K562 (cell line): ENCODE measurements around the gene TSC1. TPM values are rescaled to one million over a fixed set of nuclear protein-coding genes. Genes with fewer than 3 reads are reported as not detected.

Experiments used
- ATAC-seq: fragments of 200-7000 bp; cut with Tn5 transposase; 3 replicates; pipeline ENCODE4 v1.9.1; 2020; ENCODE audit warnings: moderate library complexity
- BruUV-seq: library from RNA; stranded (reverse); fragments of 400-500 nt; replicated peaks from 2 replicates; lab custom pipeline; 2021; lab: Mats Ljungman, UMichigan
- CTCF ChIA-PET: fragments of 300-600 bp; formaldehyde crosslinking; extraction: SDS; loops from one replicate; lab custom pipeline; 2021; ENCODE audit warnings: low intra/inter-chr PET ratio; lab: Yijun Ruan, JAX
- POLR2A ChIA-PET: fragments of 300-600, 350-650 bp; sonication (Branson Sonifier 250); formaldehyde crosslinking; extraction: SDS; loops from one replicate; lab custom pipeline; 2021; ENCODE audit warnings: antibody characterized with exemption, inconsistent platforms; lab: Yijun Ruan, JAX
- DNase-seq, 4 experiments: peaks; one replicate each; pipeline versions ENCODE4 v3.0.0 to v3.0.0-alpha.2; 2011 to 2018; ENCODE audit warnings: low spot score in 3 of 4, mixed read lengths in 3 of 4; ENCODE audit errors: extremely low read depth in 1 of 4
- FAIRE-seq: peaks from 2 replicates; lab custom pipeline; 2011; peaks lifted over from hg19 to GRCh38; lab: Jason Lieb, UNC
- H2AFZ ChIP-seq: 2 replicates; pipeline ENCODE4 v1.6.0; 2011; ENCODE audit warnings: low read depth, low read length, control low read depth, inconsistent platforms
- H3K27ac ChIP-seq: fragments of 200-600 bp; 3 replicates; pipeline ENCODE4 v1.8.0; 2011; ENCODE audit warnings: low read depth, mild to moderate bottlenecking, control low read depth, inconsistent platforms, low read length, moderate library complexity, mixed read lengths; ENCODE audit errors: extremely low read depth
- H3K27me3 ChIP-seq, 2 experiments: fragments of 300-600 bp in 1 of 2; 2 replicates in 1 of 2; 3 replicates in 1 of 2; pipeline versions ENCODE4 v1.6.0 to v1.8.0; 2011; ENCODE audit warnings: inconsistent platforms in 2 of 2, low read length in 2 of 2, mild to moderate bottlenecking in 1 of 2, mixed read lengths in 1 of 2, moderate library complexity in 1 of 2; ENCODE audit not compliant: control insufficient read depth in 2 of 2, insufficient read depth in 2 of 2
- H3K36me3 ChIP-seq: fragments of 300-600 bp; 3 replicates; pipeline ENCODE4 v1.8.0; 2011; ENCODE audit warnings: mild to moderate bottlenecking, low read length, inconsistent platforms; ENCODE audit not compliant: control insufficient read depth, insufficient read depth
- H3K4me1 ChIP-seq, 2 experiments: fragments of 200-600 bp in 1 of 2; replicated peaks in 1 of 2; 2 replicates in 1 of 2; 3 replicates in 1 of 2; pipeline versions ENCODE4 v1.5.1 to v1.8.0; 2011; ENCODE audit warnings: inconsistent platforms in 2 of 2, low read length in 2 of 2, mild to moderate bottlenecking in 1 of 2, mixed read lengths in 1 of 2, moderate library complexity in 1 of 2; ENCODE audit not compliant: control insufficient read depth in 2 of 2, insufficient read depth in 2 of 2
- H3K4me2 ChIP-seq: 2 replicates; pipeline ENCODE4 v1.6.1; 2011; ENCODE audit warnings: low read length, control low read depth, inconsistent platforms, mixed read lengths; ENCODE audit not compliant: insufficient read depth
- H3K4me3 ChIP-seq: fragments of 200-600 bp; sonication (generic), shearing (Covaris generic); 2 replicates; pipeline ENCODE4 v1.5.1; 2016; ENCODE audit warnings: control low read depth, inconsistent platforms
- H3K79me2 ChIP-seq: fragments of 200-600 bp; 3 replicates; pipeline ENCODE4 v1.8.0; 2011; ENCODE audit warnings: low read length, inconsistent platforms; ENCODE audit not compliant: control insufficient read depth, insufficient read depth
- H3K9ac ChIP-seq, 2 experiments: 2 replicates each; pipeline versions ENCODE4 v1.6.0 to v1.6.1; 2011; ENCODE audit warnings: low read depth in 2 of 2, low read length in 2 of 2, control low read depth in 1 of 2, inconsistent platforms in 1 of 2, mild to moderate bottlenecking in 1 of 2, mixed read lengths in 1 of 2; ENCODE audit not compliant: insufficient read depth in 1 of 2
- H3K9me1 ChIP-seq: one replicate; pipeline ENCODE4 v1.6.0; 2011; ENCODE audit warnings: inconsistent platforms, mild to moderate bottlenecking, low read length, moderate library complexity; ENCODE audit not compliant: control insufficient read depth, insufficient read depth
- H3K9me3 ChIP-seq: replicated peaks from 2 replicates; pipeline ENCODE4 v1.5.1; 2011; ENCODE audit warnings: low read depth, low read length, inconsistent platforms; ENCODE audit not compliant: control insufficient read depth, insufficient read depth
- H4K20me1 ChIP-seq: replicated peaks from 2 replicates; pipeline ENCODE4 v1.6.1; 2011; ENCODE audit warnings: low read length, inconsistent platforms, mixed read lengths; ENCODE audit not compliant: control insufficient read depth, insufficient read depth
- ARID1B ChIP-seq: fragments of 450-650 bp; IDR thresholded peaks from 2 replicates; pipeline ENCODE4 v1.6.1; 2016; ENCODE audit warnings: antibody characterized with exemption, mild to moderate bottlenecking, inconsistent platforms
- BCOR ChIP-seq: fragments of 450-650 bp; IDR thresholded peaks from 2 replicates; pipeline ENCODE4 v1.6.1; 2016
- JUNB ChIP-seq: fragments of 450-650 bp; formaldehyde crosslinking; conservative IDR thresholded peaks from 2 replicates; pipeline ENCODE4 v1.4.0; 2020; ENCODE audit warnings: mild to moderate bottlenecking
- PATZ1 ChIP-seq: fragments of 250-450 bp; sonication (Bioruptor Pico); IDR thresholded peaks from 2 replicates; pipeline ENCODE4 v1.5.0; 2020; ENCODE audit warnings: mild to moderate bottlenecking, borderline replicate concordance
- RBM34 ChIP-seq: fragments of 200-400 bp; formaldehyde crosslinking; IDR thresholded peaks from 2 replicates; pipeline ENCODE4 v1.6.1; 2018; ENCODE audit warnings: low read length, borderline replicate concordance; ENCODE audit not compliant: insufficient read depth
- STAT5B ChIP-seq: fragments of 250-450 bp; sonication (Bioruptor Pico); IDR thresholded peaks from 2 replicates; pipeline ENCODE4 v1.8.0; 2021; ENCODE audit warnings: mild to moderate bottlenecking, inconsistent platforms
- XRCC3 ChIP-seq: fragments of 450-650 bp; IDR thresholded peaks from 2 replicates; pipeline ENCODE4 v1.6.1; 2017; ENCODE audit warnings: mild to moderate bottlenecking, moderate library complexity
- ZBTB7A ChIP-seq: IDR thresholded peaks from 2 replicates; pipeline ENCODE4 v1.6.1; 2011; ENCODE audit warnings: low read depth, mild to moderate bottlenecking, low read length, moderate library complexity, borderline replicate concordance; ENCODE audit not compliant: control insufficient read depth
- ZBTB8A ChIP-seq: fragments of 450-650 bp; IDR thresholded peaks from 2 replicates; pipeline ENCODE4 v1.6.1; 2018; ENCODE audit warnings: mild to moderate bottlenecking, moderate library complexity; ENCODE audit not compliant: partially characterized antibody
- WGBS: fragments of 100-300 bp; shearing (Covaris generic); methylation state at CpG from one replicate; pipeline ENCODE4 v1.1.6; 2016; ENCODE audit warnings: low coverage, mixed read lengths; ENCODE audit not compliant: insufficient coverage; ENCODE audit errors: missing lambda C conversion rate; 5-methylcytosine and 5-hydroxymethylcytosine counted together
- in situ Hi-C: fragments of 300-500 bp; cut with MboI; formaldehyde crosslinking; loops from 4 replicates; pipeline ENCODE4 v1.15.0; 2018; ENCODE audit warnings: inconsistent platforms, mixed read lengths
- intact Hi-C: fragments of 100-400 bp; cut with micrococcal nuclease; formaldehyde crosslinking; loops from 2 replicates; pipeline ENCODE4 v1.14.2; 2022
- polyA plus RNA-seq, 8 experiments: library from polyadenylated mRNA; depleted of rRNA in 4 of 8; stranded (reverse) in 5 of 8; unstranded in 3 of 8; fragments of >200 nt; fragmentation: Nextera tagmentation in 2 of 8; fragmentation: Illumina TruSeq in 1 of 8; extraction: Ambion mirVana in 2 of 8; extraction: Trizol in 1 of 8; gene quantifications; 2 replicates each; pipeline versions ENCODE4 v1.2.1 to v1.2.3, GENCODE V29; 2011 to 2014; ENCODE audit warnings: inconsistent platforms in 1 of 8, missing spikeins in 1 of 8
- total RNA-seq, 7 experiments: library from RNA; depleted of rRNA in 6 of 7; stranded (reverse); fragments of >200 nt in 6 of 7; fragmentation: Illumina TruSeq in 2 of 7; extraction: Trizol in 2 of 7; gene quantifications; 2 replicates each; pipeline versions ENCODE4 v1.2.1 to v1.2.3, GENCODE V29; 2011 to 2021; ENCODE audit warnings: low replicate concordance in 1 of 7
- TF ChIP-seq, protein P1 (sequence below): conservative IDR thresholded peaks from 2 replicates; pipeline ENCODE4 v1.6.1; 2011; ENCODE audit warnings: low read depth, mild to moderate bottlenecking, low read length; ENCODE audit not compliant: control insufficient read depth

The TSC1 gene
- total and polyA plus RNA-seq, 9 of the 15 experiments (the other 6 are each of a cell fraction or from before 2014, with no cell fraction given): 6.9 to 37.6 (median 18.6) TPM

GRCh38 chr9:132988244-132989013, 44.0 kb upstream of the TSC1 start:
- no peaks in the 10 kb centered on the region for H3K27me3 ChIP-seq
- H3K79me2 ChIP-seq: peaks cover 40% of the 10 kb centered on the region
- 0 out of 4 replicates have a peak overlapping the region, but pooled peaks of 1 of the 2 experiments have one; percentile 10 for H3K9ac ChIP-seq
- H3K4me2 ChIP-seq: no peak overlapping the region
- intact Hi-C loops: no loop called here
- H3K4me1 ChIP-seq: peaks cover 33 to 71% of the 10 kb centered on the region in 2 experiments
- FAIRE-seq: no peak
- ATAC-seq: no peak
- no peaks in the 10 kb centered on the region for H4K20me1 ChIP-seq
- ChIA-PET POLR2A (interaction anchor here (0.6 kb wide), 1 partner anchor 50 kb away, joined by 3 read pairs; no protein-coding TSS in a partner anchor), CTCF (no interaction called here)
- H3K9me3 ChIP-seq: no peaks in the 10 kb centered on the region
- in situ Hi-C loops: no loop called here
- H3K27ac ChIP-seq: no peak overlapping the region
- no peak overlapping the region for H2AFZ ChIP-seq
- peaks cover 90% of the 10 kb centered on the region for H3K36me3 ChIP-seq
- no peak for DNase-seq
- no TSS peak for BruUV-seq
- H3K9me1 ChIP-seq: peaks cover 4% of the 10 kb centered on the region
- WGBS: 89% methylated on average over 13 of the region's 14 CpGs
- H3K4me3 ChIP-seq: no peak overlapping the region
- no peak for TF ChIP-seq STAT5B (CRISPR knock-in tag)
- TF ChIP-seq PATZ1 (CRISPR knock-in tag): no peak
- TF ChIP-seq BCOR: peak; percentile 68
- TF ChIP-seq XRCC3: no peak
- no peak for TF ChIP-seq ARID1B
- TF ChIP-seq ZBTB8A: no peak
- TF ChIP-seq JUNB (CRISPR knock-in tag): no peak
- TF ChIP-seq RBM34: no peak
- no peak for TF ChIP-seq ZBTB7A
- TF ChIP-seq, protein P1, sequence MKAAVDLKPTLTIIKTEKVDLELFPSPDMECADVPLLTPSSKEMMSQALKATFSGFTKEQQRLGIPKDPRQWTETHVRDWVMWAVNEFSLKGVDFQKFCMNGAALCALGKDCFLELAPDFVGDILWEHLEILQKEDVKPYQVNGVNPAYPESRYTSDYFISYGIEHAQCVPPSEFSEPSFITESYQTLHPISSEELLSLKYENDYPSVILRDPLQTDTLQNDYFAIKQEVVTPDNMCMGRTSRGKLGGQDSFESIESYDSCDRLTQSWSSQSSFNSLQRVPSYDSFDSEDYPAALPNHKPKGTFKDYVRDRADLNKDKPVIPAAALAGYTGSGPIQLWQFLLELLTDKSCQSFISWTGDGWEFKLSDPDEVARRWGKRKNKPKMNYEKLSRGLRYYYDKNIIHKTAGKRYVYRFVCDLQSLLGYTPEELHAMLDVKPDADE: no peak
